Right renal cortex interstitium (tissue), 3 donors: ENCODE measurements around the gene RNF14. TPM values are rescaled to one million over a fixed set of nuclear protein-coding genes. Genes with fewer than 3 reads are reported as not detected.

Experiments used
- DNase-seq, 3 donors: peaks; one replicate each; pipeline ENCODE4 v3.0.0-alpha.2; 2013; ENCODE audit warnings: low read depth in 3 of 3, low spot score in 2 of 3
- polyA plus RNA-seq, 3 donors: library from polyadenylated mRNA; unstranded; fragments of 120-200 nt; gene quantifications; one replicate each; pipeline ENCODE4 v1.2.1, GENCODE V29; 2013; ENCODE audit not compliant: insufficient read length in 3 of 3

Gene RNF14
- polyA plus RNA-seq, 3 donors: 64.3 to 69.5 (median 67.9) TPM

DNA sequence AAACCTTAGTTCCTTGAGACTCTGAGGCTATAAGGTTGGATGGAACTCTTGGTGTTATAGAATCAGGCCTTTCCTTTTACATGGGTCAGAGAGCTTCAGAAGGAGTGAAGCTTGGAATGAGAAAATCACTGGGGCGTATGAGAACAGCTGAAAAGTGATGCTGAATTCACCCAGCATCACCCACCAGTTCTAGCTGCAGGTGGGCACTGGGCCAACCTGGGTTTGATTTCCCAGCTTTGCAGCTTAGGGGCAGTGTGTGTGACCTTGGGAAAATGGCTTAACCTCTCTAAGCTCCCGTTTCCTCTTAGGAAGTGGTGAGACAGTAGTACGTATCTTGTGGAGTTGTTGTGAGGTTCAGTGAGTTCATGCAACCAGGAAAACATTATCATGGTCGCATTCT is 21.6 kb upstream of the RNF14 start:
- DNase-seq: no peak

- no peak for DNase-seq
These were observed 20.1 kb upstream of the RNF14 start for GRCh38 chr5:141948812-141949211.

DNA sequence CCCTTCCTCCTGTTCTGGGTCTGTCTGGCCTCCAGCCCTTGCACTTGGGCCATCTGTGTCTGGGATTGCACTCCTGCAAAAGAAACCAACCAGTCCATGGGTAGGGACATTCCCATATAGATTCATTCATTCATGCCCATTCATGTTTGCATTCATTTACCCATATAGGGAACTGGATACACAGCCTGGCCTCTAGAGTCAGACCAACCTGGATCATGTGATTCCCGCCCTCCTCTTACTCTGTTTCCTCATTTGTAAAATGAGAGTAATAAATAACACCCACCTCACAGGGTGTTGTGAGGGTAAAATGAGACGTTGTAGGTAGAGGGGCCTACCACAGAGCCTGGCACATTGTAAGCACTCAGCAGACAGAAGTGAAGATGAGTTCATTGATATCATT is 19.4 kb upstream of the RNF14 start:
- no peak for DNase-seq

GRCh38 chr5:141950207-141951005 is 18.5 kb upstream of the RNF14 start:
- DNase-seq: no peak

DNA sequence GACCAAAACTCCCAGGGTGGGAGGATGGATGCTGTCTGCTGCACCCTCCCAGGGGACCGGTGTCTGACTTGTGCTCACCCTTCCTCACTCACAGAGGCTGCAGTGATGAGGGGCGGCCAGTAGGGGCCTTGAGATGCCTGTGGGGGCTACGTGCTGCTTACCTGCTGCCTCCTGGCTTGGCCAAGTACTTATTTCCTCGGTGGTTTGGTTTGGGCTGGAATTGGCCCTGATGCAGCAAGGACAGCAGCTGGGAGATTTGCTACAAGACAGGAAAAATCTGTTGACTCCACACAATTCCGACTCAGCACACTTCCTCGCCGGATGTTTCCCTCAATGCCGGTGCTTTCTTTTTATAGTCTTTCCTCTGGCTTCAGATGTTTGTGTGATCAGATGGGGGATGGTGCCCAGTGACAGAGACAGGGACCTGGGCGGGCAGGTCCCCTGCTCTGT is 17.5 kb upstream of the RNF14 start:
- DNase-seq: no peak

DNA sequence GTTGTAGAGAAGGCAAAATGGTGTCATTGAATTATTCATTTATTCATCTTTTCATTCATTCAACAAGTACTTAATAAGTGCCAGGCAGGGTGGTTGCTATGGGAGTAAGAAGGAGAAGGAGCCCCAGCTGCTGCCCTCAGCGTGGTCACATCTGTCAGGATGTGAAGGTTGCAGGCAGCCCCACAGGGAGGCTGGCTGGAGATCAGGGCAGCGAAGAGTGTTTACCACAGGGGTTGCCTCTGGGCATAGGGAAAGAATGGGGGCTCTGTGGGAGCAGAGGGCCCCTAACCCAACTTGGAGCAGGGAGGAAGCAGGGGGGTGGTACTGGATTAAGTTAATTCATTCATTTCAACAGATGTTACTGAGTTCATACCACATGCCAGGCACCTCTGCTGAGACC is 16.9 kb upstream of the RNF14 start:
- no peak for DNase-seq

DNA sequence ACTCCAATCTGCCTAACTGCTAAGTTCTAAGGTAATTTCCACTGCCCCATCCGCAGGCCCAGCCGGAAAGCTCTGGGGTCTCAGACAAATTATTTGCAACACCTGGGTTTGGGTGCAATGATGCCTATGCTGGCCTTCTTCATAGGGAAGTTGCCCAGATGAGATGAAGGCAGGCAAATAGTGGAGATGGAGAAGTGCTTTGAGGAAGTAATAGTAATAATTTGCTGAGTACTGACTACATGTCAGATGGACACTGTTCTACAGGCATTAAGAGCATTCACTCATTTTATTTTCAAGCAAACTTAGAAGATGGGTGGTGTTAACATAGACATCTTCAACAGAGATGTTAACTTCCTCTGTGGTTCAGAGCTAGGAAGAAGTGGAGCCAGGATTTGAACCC is 14.7 kb upstream of the RNF14 start:
- DNase-seq: no peak

DNA sequence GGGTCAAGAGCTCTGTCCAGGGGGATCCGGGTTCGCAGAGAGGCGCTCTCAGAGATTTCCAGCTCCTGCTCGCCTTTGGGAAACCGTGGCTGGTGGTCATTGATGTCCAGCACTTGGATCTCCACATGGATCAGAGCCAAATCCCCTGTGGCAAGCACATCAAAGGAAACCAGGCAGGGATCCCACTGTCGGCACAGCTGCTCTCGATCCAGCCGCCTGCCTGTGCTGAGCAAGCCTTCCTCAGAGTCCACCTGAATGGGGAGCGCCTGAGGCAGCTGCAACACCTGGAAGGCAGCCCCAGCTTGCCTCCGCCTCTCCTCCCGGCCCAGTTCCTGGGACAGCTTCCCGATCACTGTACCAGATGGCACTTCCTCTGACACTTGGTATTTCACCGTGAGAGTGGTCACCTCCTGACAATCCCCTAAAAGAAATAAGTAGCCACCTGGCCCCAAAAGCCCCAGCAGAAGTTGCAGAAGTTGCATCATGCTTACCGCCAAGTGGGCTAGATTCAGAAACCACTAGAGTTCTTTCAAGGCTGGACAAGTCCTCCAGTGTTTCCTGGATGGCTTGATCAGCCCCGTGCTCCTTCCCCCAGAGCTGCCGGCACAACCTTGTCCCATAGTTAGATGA is 11.4 kb upstream of the RNF14 start:
- no peak for DNase-seq

- DNase-seq: peak in 1 of 3 donors; percentile 48
These were observed 10.8 kb upstream of the RNF14 start, which contains the start of gene PCDH12 for GRCh38 chr5:141958113-141958512. Gene PCDH12, minus strand, starts transcription at chr5:141958202. Its CDS starts 351 bp downstream, at chr5:141957851.

- no peak for DNase-seq
These were observed 10.2 kb upstream of the RNF14 start for GRCh38 chr5:141958546-141959172.

DNA sequence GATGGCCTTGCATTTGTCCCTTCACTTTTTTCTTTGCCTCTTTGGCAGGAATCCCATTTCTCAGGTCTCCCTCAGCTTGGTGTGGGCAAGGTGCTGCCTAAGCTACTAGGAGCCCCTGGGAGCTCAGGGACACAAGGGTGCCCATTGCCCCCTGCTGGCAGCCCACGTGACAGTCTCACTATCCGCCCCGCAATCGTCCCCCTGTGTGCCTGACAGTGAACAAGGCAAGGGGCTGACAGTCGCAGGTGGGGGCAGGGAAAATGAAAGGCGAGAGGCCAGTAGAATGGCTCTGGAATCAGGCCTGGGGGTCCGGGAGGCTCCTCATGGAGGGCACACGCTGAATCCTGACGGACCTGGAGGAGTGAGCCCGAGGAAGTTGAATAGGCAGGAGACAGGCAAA is 8.9 kb upstream of the RNF14 start:
- no peak for DNase-seq

DNA sequence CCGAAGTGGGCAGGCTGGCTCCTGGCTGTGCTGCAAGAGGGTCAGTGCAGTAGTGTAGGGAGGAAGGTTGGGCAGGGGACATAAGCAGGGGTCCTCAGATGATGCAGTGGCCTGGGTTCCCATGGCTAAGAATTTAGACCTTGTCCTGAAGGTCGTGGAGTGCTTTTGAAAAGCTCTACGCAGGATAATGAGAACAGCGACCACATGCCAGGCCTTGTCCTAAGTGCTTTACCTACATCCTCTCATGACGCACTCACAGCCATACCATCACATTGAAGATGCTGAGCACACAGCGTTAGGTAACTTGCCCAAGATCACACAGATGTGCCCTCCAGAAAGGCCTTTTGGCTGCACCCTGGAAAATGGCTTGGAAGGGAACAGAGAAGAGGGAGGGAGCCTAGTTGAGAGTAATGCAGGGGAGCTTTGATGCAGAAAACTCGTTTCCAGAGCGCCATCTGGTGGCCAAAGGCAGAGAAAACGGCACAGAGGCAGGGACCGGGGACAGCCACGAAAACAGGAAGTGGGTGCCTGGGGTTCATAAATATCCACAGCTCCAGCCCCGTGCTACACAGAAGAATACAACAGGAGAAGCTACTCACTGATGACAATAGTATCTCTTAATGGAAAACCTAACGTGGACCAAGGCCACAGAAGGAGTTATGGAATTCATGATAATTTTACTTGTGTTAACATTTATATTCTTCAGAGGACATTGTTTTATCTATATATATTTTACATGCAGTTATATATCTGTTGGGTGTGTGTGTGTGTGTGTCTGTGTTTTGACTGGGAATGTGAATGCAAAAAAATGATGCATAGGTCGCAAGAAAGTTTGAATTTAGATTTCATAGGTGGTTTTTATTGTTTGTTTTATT is 8.2 kb upstream of the RNF14 start:
- DNase-seq: peak in 2 of 3 donors; percentile 84 to 87

DNA sequence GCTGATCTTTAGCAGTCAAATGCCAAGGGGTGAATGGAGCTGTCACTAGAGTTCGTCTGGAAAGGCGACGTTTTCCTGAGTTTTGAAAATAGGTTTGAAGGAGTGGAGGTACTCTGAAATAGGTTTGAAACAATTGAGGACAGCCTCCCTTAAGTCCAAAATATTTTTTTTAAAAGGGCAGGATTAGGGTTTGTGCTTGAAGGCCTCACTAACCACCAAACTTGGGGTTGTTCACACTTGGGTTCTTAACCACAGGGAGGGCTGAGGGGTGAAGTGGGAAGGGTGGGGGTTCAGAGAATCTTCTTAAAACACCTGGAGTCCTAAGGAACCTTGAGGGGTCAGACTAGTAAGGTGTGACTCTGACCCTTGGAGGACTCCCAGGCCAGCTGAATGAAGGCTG is 7.4 kb upstream of the RNF14 start:
- DNase-seq: no peak

DNA sequence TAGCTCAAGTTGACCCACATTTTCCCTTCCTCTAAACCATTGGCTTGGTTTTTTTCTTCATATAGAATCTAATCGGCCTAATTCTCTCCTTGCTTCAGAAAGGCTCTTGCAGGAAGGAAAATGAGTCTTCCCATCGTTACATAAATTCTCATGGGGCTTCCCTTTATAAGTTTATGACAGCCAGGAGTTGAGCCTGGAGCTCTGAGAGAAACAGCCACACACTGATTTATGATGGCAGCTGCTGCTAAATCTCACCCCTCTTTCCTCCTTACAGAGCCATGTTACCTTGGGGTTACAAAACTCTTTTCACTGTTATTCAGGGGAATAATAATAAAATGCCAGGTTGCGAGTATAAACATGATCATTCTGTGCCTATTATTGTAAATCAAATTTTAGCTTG is 5.2 kb upstream of the RNF14 start:
- no peak for DNase-seq

DNA sequence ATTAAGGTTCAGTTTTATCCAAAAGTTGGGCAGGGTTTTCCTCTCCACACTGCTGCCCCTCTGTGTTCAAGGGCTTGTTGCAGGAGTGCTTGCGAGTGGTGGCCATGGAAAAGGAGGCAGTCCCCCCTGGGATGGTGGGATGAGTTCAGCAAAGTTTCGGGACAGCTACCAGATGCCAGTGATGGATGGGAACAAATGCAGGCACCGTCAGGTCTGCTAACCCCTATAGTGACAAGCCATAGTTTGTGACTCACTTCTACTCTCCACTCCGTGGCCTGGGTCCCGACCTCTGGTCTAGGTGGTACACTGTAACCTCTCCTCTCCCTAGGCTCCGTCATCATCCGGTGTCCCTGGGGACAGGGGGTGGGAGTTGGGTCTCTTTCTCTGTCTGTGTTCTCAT is 3.8 kb upstream of the RNF14 start:
- DNase-seq: no peak

DNA sequence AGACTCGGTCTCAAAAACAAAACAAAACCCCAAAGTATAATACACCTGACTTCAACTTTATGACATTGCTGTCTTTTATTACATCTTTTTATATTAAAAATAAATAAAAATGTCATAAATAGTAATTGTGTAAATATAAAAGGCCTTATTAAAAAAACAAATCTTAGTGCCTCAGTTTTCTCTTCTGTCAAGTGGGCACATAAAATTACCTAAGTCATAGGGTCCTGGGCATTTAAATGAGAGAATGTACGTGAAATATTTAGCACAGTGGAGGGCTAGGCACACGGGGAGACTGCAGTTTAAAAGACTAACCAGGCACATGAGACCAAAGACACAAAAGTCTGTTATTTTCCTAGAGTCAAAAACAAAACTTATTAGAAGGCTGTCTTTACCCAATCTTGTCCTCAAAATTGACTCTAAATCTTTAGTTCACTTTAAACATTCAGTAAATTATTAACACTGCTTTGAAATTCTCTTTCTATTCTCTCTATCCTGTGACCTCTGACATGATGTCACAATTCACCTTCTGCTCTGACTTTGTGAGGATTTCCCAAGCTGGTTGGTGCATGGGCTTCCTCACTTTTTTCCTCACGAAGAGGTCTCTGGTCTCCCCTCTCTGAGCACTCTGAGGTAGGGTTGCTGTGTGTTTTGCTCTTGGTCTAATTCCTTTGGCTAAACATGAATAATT is 2.5 kb upstream of the RNF14 start:
- DNase-seq: no peak

- no peak for DNase-seq
These were observed 2.0 kb upstream of the RNF14 start for GRCh38 chr5:141966963-141967333.

- DNase-seq: no peak
These were observed 1.2 kb downstream of the RNF14 start for GRCh38 chr5:141969783-141970771.
